ENCODE measurements around the gene STEAP1.
A peak's percentile ranks its signal among the peaks of the same experiment; 100 is the strongest.

STEAP1 gene

DNA sequence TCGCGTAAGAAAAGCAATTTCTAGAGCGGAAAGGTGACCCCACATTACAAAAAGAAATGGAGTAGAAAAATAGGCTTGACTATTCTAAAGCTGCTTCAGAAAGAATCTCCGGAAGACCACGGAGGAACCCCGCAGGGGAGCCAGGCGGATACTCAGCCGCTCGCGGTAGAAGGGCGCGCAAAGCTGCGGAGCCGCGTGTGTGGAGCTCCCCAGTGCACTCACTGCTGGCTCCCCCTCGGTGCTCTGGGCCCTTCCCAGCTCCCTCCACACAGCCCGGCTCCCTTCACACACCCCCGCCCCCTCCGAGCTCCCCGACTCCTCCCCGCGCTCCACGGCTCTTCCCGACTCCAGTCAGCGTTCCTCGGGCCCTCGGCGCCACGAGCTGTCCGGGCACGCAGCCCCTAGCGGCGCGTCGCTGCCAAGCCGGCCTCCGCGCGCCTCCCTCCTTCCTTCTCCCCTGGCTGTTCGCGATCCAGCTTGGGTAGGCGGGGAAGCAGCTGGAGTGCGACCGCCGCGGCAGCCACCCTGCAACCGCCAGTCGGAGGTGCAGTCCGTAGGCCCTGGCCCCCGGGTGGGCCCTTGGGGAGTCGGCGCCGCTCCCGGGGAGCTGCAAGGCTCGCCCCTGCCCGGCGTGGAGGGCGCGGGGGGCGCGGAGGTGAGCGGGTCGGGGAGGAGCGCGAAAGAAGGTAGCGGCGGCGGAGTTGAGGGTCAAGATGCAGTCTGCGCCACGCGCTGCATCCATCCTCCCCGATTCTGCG lies 57.3 kb downstream of the STEAP1 start, which contains the start of gene STEAP2:
Gene STEAP2, plus strand, starts transcription at position 350 of the 758 bp plus-strand sequence. CDS start 13,343 bp downstream, outside the sequence.
- peak; percentile 42 to 80 (median 57) for DNase-seq

DNA sequence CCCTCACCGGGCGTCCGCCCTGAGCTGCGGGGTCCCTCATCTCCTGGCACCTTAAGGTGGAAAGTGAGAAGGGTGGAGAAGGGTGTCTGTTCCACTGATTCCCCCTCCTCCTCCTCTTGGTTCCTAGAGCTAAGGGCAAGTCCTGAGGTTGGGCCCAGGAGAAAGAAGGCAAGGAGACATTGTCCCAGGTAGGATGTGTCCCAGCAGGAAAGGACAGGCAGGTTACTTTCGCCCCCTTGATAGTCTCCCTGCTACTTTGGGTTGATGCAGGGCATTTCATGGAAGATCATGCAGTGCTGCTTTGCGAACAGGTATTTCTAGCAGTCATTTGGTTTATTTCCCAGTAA lies 57.9 kb downstream of the STEAP1 start:
- no peak for DNase-seq

DNA sequence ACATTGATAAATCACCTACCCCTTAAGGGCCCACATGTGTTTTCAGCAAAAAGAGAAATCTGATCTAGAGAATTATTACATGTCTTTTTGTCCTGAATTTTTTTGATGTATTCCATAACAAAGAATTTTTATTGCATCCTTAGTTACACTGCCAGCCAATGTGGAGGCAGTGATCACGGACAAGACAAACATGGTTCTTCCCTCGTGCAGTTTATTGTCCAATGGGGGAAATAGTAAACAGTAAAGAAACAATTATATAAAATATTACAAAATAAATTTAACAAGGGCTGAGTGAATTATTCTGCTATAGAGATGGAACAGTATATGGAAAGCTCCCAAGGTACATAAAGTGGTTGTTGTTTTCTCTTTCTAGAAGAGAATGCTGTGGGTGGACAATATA lies 59.3 kb downstream of the STEAP1 start:
- DNase-seq: no peak

All from suppressor macrophage (primary cell).